ENCODE measurements around the gene SP6. TPM values are rescaled to one million over a fixed set of nuclear protein-coding genes. Genes with fewer than 3 reads are reported as not detected.

Gene SP6
- total and polyA plus RNA-seq, 3 experiments from 2014 or later, result 0.07 to 0.59 (median 0.09) TPM

DNA sequence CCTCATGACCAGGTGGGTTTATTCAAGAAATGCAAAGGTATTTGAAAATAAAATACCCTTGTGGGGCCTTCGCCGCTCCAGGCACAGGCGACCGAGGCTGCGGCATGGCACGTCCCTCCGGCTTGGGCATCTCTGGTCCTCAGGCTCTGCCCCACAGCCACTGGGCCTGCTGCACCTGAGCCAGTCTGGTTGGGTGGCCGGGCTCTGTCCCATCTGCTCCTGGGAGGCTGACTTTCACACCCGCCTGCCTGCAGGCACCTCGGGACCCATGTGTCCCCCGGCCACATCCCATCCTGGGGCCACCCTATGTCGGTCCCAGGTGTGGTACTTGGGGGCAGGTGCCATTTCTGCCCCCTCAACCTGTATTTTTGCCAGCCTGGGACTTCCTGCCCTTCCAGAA, 50.3 kb downstream of the SP6 start:
- Histone ChIP-seq H3K4me3 (ENCODE audit: low read length) (no peak overlapping the region), H3K9me3 (ENCODE audit: low read length) (no peaks in the 10 kb centered on the region), H3K36me3 (ENCODE audit: insufficient read depth, low read length) (no peaks in the 10 kb centered on the region), H3K4me1 (ENCODE audit: insufficient read depth, low read length) (no peaks in the 10 kb centered on the region), H3K27me3 (ENCODE audit: insufficient read depth, low read length, poor library complexity, severe bottlenecking) (no peaks in the 10 kb centered on the region), H3K27ac (ENCODE audit: low read depth, low read length) (no peak overlapping the region)
- POLR2A ChIA-PET, result no interaction called here
- Mint-ChIP-seq H3K4me1 (peaks cover 0 to 3% (median 1%) of the 10 kb centered on the region in 3 donors), H3K9me3 (no peaks in the 10 kb centered on the region), H3K4me3 (no peak overlapping the region), H3K36me3 (peaks cover 0 to 1% (median 0%) of the 10 kb centered on the region in 3 donors), H3K27ac (no peak overlapping the region), H3K27me3 (peaks cover 0 to 10% of the 10 kb centered on the region in 2 donors)
- DNase-seq, result no peak
- CTCF ChIA-PET, result interaction anchor here (0.8 to 2.2 kb wide), 5 partner anchors 9 to 108 kb away, joined by 3 to 9 read pairs (median 3); no protein-coding TSS in a partner anchor

- no peak for DNase-seq
- POLR2A ChIA-PET, result no interaction called here
- no peaks in the 10 kb centered on the region for H3K27me3 ChIP-seq (ENCODE audit: insufficient read depth, low read length, poor library complexity, severe bottlenecking)
- Mint-ChIP-seq H3K27ac (no peak overlapping the region), H3K4me1 (peaks cover 0 to 3% (median 1%) of the 10 kb centered on the region in 3 donors), H3K36me3 (no peaks in the 10 kb centered on the region), H3K9me3 (no peaks in the 10 kb centered on the region), H3K27me3 (peaks cover 19 to 37% of the 10 kb centered on the region in 2 donors), H3K4me3 (peak overlapping the region in 1 of 7 donors; percentile 15)
- H3K9me3 ChIP-seq (ENCODE audit: low read length), result no peaks in the 10 kb centered on the region
- no peaks in the 10 kb centered on the region for H3K4me1 ChIP-seq (ENCODE audit: insufficient read depth, low read length)
- CTCF ChIA-PET, result interaction anchor here (1.1 kb wide), 1 partner anchor 92 kb away, joined by 3 read pairs; no protein-coding TSS in a partner anchor
- H3K4me3 ChIP-seq (ENCODE audit: low read length), result no peak overlapping the region
- no peak overlapping the region for H3K27ac ChIP-seq (ENCODE audit: low read depth, low read length)
- no peaks in the 10 kb centered on the region for H3K36me3 ChIP-seq (ENCODE audit: insufficient read depth, low read length)
Measured at GRCh38 chr17:47797797-47798196, 53.2 kb downstream of the SP6 start.

Other genes with a start within 250 kb of the SP6 start
- 100 to 1,000 TPM; 907 to 915 TPM for gene KPNB1, start 201.2 kb downstream of the SP6 start, total RNA-seq
- 35.9 TPM for gene KPNB1, start 201.2 kb downstream of the SP6 start, polyA plus RNA-seq
- 1 to 10 TPM; 6.6 to 6.7 TPM for gene TBKBP1, start 157.0 kb downstream of the SP6 start, total RNA-seq
- 1.8 TPM for gene TBKBP1, start 157.0 kb downstream of the SP6 start, polyA plus RNA-seq
- gene TBX21, start 117.9 kb downstream of the SP6 start, total RNA-seq, result 10 to 100 TPM; 37.8 to 39.8 TPM
- 59.6 TPM for gene TBX21, start 117.9 kb downstream of the SP6 start, polyA plus RNA-seq
- gene OSBPL7, start 29.4 kb downstream of the SP6 start, total RNA-seq, result 10 to 100 TPM; 16.9 to 17.5 TPM
- 11.0 TPM for gene OSBPL7, start 29.4 kb downstream of the SP6 start, polyA plus RNA-seq
- gene MRPL10, start 19.6 kb downstream of the SP6 start, total RNA-seq, result 10 to 100 TPM; 67.0 to 67.7 TPM
- 59.8 TPM for gene MRPL10, start 19.6 kb downstream of the SP6 start, polyA plus RNA-seq
- gene LRRC46, start 19.5 kb downstream of the SP6 start, total RNA-seq, result under 1 TPM; 0.49 to 0.83 TPM
- 0.28 TPM for gene LRRC46, start 19.5 kb downstream of the SP6 start, polyA plus RNA-seq
- gene SCRN2, start 9.9 kb downstream of the SP6 start, total RNA-seq, result 10 to 100 TPM; 17.3 to 18.0 TPM
- 17.2 TPM for gene SCRN2, start 9.9 kb downstream of the SP6 start, polyA plus RNA-seq
- gene SP2, start 45.1 kb upstream of the SP6 start, total RNA-seq, result 10 to 100 TPM; 21.5 to 22.1 TPM
- gene SP2, start 45.1 kb upstream of the SP6 start, polyA plus RNA-seq, result 13.4 TPM
- gene PNPO, start 90.4 kb upstream of the SP6 start, total RNA-seq, result 10 to 100 TPM; 55.5 to 57.7 TPM
- 20.3 TPM for gene PNPO, start 90.4 kb upstream of the SP6 start, polyA plus RNA-seq
- gene PRR15L, start 106.7 kb upstream of the SP6 start, total RNA-seq, result not detected
- not detected for gene PRR15L, start 106.7 kb upstream of the SP6 start, polyA plus RNA-seq
- gene CDK5RAP3, start 120.0 kb upstream of the SP6 start, total RNA-seq, result 100 to 1,000 TPM; 178 to 184 TPM
- 81.3 TPM for gene CDK5RAP3, start 120.0 kb upstream of the SP6 start, polyA plus RNA-seq
- gene COPZ2, start 186.6 kb upstream of the SP6 start, total RNA-seq, result 1 to 10 TPM; 7.6 to 8.3 TPM
- gene COPZ2, start 186.6 kb upstream of the SP6 start, polyA plus RNA-seq, result 3.3 TPM
- 10 to 100 TPM; 94.5 to 98.4 TPM for gene NFE2L1, start 197.2 kb upstream of the SP6 start, total RNA-seq
- gene NFE2L1, start 197.2 kb upstream of the SP6 start, polyA plus RNA-seq, result 13.1 TPM

Data from CD8-positive, alpha-beta memory T cell (primary cell).